Epithelial cell of proximal tubule (primary cell): ENCODE data around the gene ANAPC2. TPM values are rescaled to one million over a fixed set of nuclear protein-coding genes. Genes with fewer than 3 reads are reported as not detected.

Source experiments
- DNase-seq: peaks from one replicate; pipeline ENCODE4 v3.0.0-alpha.2; 2011; ENCODE audit warnings: low read depth
- H3K4me3 ChIP-seq: 2 replicates; pipeline ENCODE4 v1.5.1; 2011; ENCODE audit warnings: low read depth, mild to moderate bottlenecking, low read length
- CTCF ChIP-seq: conservative IDR thresholded peaks from 2 replicates; pipeline ENCODE4 v1.5.1; 2012; ENCODE audit warnings: low read depth, mild to moderate bottlenecking, low read length
- total RNA-seq: library from RNA; depleted of rRNA; stranded (reverse); fragments of >200 nt; gene quantifications from 2 replicates; pipeline ENCODE4 v1.2.3, GENCODE V29; 2015

ANAPC2 gene
- total RNA-seq, 1 donor from 2014 or later: 16.7 TPM

GRCh38 chr9:137167747-137168572 lies 20.4 kb downstream of the ANAPC2 start:
- TF ChIP-seq CTCF: no peak
- DNase-seq: no peak
- H3K4me3 ChIP-seq: no peak overlapping the region

GRCh38 chr9:137167277-137167746 lies 21.0 kb downstream of the ANAPC2 start:
- DNase-seq: no peak
- no peak for TF ChIP-seq CTCF
- H3K4me3 ChIP-seq: no peak overlapping the region

- no peak for TF ChIP-seq CTCF
- DNase-seq: no peak
- no peak overlapping the region for H3K4me3 ChIP-seq
Measured at GRCh38 chr9:137166380-137167229, 21.8 kb downstream of the ANAPC2 start.

DNA sequence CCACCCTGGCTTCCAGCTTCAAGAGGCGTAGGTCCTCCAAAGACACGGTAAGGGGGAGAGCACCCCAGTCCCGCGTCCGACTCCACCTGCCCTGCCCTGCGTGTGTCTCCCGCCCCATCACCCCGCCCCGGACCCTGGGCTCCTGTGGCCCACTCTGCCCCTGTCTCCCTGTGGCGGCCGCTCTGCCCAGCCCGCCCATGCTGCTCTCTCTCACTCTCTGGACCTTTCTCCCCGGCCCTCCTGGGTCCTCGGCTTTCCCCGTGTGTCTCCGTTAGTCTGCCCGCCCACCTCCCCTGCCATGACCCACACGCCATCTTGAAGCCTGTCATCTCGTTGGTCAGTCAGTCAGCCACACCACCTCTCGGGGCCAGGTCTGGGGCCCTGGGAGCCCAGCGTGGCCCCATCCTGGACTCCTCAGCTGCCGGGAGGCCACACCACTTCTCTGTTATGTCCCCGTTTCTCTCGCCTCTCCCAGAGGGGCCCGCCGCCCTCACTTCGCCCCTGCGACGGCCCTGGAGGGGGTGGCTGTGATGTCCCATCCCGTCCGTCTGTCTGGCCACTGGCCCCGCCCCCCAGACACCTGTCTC lies 23.0 kb downstream of the ANAPC2 start:
- no peak for TF ChIP-seq CTCF
- no peak for DNase-seq
- H3K4me3 ChIP-seq: no peak overlapping the region

- TF ChIP-seq CTCF: no peak
- no peak overlapping the region for H3K4me3 ChIP-seq
- no peak for DNase-seq
Measured at GRCh38 chr9:137164370-137165249, 23.8 kb downstream of the ANAPC2 start.

DNA sequence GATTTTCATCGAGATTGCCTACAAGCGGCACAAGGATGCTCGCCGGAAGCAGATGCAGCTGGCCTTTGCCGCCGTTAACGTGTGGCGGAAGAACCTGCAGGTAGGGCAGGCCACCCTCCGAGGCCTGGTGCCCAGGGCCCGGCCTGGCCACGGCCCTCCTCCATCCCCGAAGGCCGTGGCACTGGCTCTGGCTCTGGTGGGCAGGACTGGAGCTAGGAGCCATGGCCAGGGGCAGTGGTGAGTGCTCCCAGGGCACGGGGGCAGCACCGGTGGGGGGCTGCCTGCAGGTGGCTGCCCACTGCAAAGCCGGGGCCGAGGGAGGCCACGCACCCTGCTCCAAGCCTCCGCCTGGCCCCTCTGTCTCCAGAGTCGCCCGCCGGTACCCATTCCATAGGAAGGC lies 24.6 kb downstream of the ANAPC2 start:
- no peak for DNase-seq
- H3K4me3 ChIP-seq: no peak overlapping the region
- TF ChIP-seq CTCF: no peak
